IMR-90 (cell line): ENCODE measurements around the gene HLA-DRB1. TPM values are rescaled to one million over a fixed set of nuclear protein-coding genes. Genes with fewer than 3 reads are reported as not detected.

Source experiments
- ATAC-seq: fragments of 200-7000 bp; cut with Tn5 transposase; 2 replicates; pipeline ENCODE4 v1.9.1; 2020; ENCODE audit warnings: low read depth, mild to moderate bottlenecking, moderate library complexity
- BruUV-seq: library from RNA; stranded (reverse); fragments of 400-500 nt; replicated peaks from 2 replicates; lab custom pipeline; 2021; lab: Mats Ljungman, UMichigan
- CTCF ChIA-PET: fragments of 300-600 bp; formaldehyde crosslinking; extraction: SDS; loops from one replicate; lab custom pipeline; 2021; ENCODE audit warnings: antibody characterized with exemption; lab: Yijun Ruan, JAX
- POLR2A ChIA-PET: fragments of 300-600 bp; sonication (Branson Sonifier 250); formaldehyde crosslinking; loops from one replicate; lab custom pipeline; 2022; ENCODE audit warnings: antibody characterized with exemption; ENCODE audit not compliant: unreplicated experiment; lab: Charles Lee
- DNase-seq: peaks from one replicate; pipeline ENCODE4 v3.0.0; 2013
- H2AFZ ChIP-seq: replicated peaks from 2 replicates; pipeline ENCODE3; 2013; ENCODE audit warnings: low read length, mild to moderate bottlenecking; ENCODE audit not compliant: poor library complexity
- H2AK5ac ChIP-seq: 2 replicates; pipeline ENCODE4 v1.6.1; 2013; ENCODE audit warnings: low read depth, low read length, inconsistent platforms
- H2AK9ac ChIP-seq: replicated peaks from 2 replicates; pipeline ENCODE3; 2013; ENCODE audit warnings: mild to moderate bottlenecking, low read depth, low read length, moderate library complexity; ENCODE audit not compliant: poor library complexity
- H2BK120ac ChIP-seq: 2 replicates; pipeline ENCODE4 v1.6.1; 2013; ENCODE audit warnings: low read depth, low read length, inconsistent platforms
- H2BK15ac ChIP-seq: 3 replicates; pipeline ENCODE4 v1.6.1; 2013; ENCODE audit warnings: low read depth, low read length, inconsistent platforms
- H2BK20ac ChIP-seq: 2 replicates; pipeline ENCODE4 v1.6.1; 2013; ENCODE audit warnings: low read depth, mild to moderate bottlenecking, inconsistent platforms, low read length, moderate library complexity
- H2BK5ac ChIP-seq: 2 replicates; pipeline ENCODE4 v1.6.1; 2013; ENCODE audit warnings: mild to moderate bottlenecking, low read depth, low read length, inconsistent platforms; ENCODE audit not compliant: poor library complexity, severe bottlenecking
- H3K14ac ChIP-seq: replicated peaks from 2 replicates; pipeline ENCODE4 v1.6.1; 2013; ENCODE audit warnings: low read depth, low read length, inconsistent platforms
- H3K18ac ChIP-seq: 2 replicates; pipeline ENCODE4 v1.6.1; 2013; ENCODE audit warnings: low read depth, low read length, control low read depth
- H3K23ac ChIP-seq: 2 replicates; pipeline ENCODE4 v1.6.1; 2013; ENCODE audit warnings: low read depth, low read length, inconsistent platforms
- H3K27ac ChIP-seq: 2 replicates; pipeline ENCODE4 v1.5.1; 2013; ENCODE audit warnings: mild to moderate bottlenecking, control low read depth, low read length; ENCODE audit not compliant: insufficient read depth
- H3K27me3 ChIP-seq: 2 replicates; pipeline ENCODE4 v1.6.1; 2013; ENCODE audit warnings: low read length; ENCODE audit not compliant: control insufficient read depth, insufficient read depth
- H3K36me3 ChIP-seq: 2 replicates; pipeline ENCODE4 v1.6.1; 2013; ENCODE audit warnings: low read length, mixed read lengths; ENCODE audit not compliant: control insufficient read depth, insufficient read depth
- H3K4ac ChIP-seq: 2 replicates; pipeline ENCODE4 v1.6.1; 2013; ENCODE audit warnings: low read depth, low read length, inconsistent platforms
- H3K4me1 ChIP-seq: 2 replicates; pipeline ENCODE4 v1.6.1; 2013; ENCODE audit warnings: low read length, mixed read lengths; ENCODE audit not compliant: control insufficient read depth, insufficient read depth
- H3K4me2 ChIP-seq: 2 replicates; pipeline ENCODE4 v1.6.1; 2013; ENCODE audit warnings: low read depth, mild to moderate bottlenecking, control low read depth, low read length, moderate library complexity
- H3K4me3 ChIP-seq: 2 replicates; pipeline ENCODE4 v1.5.1; 2013; ENCODE audit warnings: low read depth, mild to moderate bottlenecking, control low read depth, low read length, moderate library complexity; ENCODE audit not compliant: insufficient read depth
- H3K56ac ChIP-seq: 2 replicates; pipeline ENCODE4 v1.6.1; 2013; ENCODE audit warnings: low read length, inconsistent platforms; ENCODE audit not compliant: insufficient read depth; ENCODE audit errors: extremely low read depth
- H3K79me1 ChIP-seq, 2 experiments: 2 replicates each; pipeline ENCODE4 v1.6.1; 2013; ENCODE audit warnings: low read length in 2 of 2, inconsistent platforms in 1 of 2, low read depth in 1 of 2
- H3K9ac ChIP-seq: 2 replicates; pipeline ENCODE4 v1.6.1; 2013; ENCODE audit warnings: low read depth, low read length, control low read depth
- H3K9me1 ChIP-seq: 2 replicates; pipeline ENCODE4 v1.6.1; 2013; ENCODE audit warnings: low read length, inconsistent platforms; ENCODE audit not compliant: insufficient read depth
- H3K9me3 ChIP-seq: 2 replicates; pipeline ENCODE4 v1.6.1; 2013; ENCODE audit warnings: low read length; ENCODE audit not compliant: control insufficient read depth, insufficient read depth
- H4K20me1 ChIP-seq: 2 replicates; pipeline ENCODE4 v1.6.1; 2013; ENCODE audit warnings: low read length, inconsistent platforms; ENCODE audit not compliant: insufficient read depth
- H4K5ac ChIP-seq: 2 replicates; pipeline ENCODE4 v1.6.1; 2013; ENCODE audit warnings: mild to moderate bottlenecking, low read depth, low read length, control low read depth
- H4K8ac ChIP-seq, 2 experiments: 2 replicates each; pipeline ENCODE4 v1.6.1; 2013; ENCODE audit warnings: low read depth in 2 of 2, low read length in 2 of 2, control low read depth in 1 of 2, inconsistent platforms in 1 of 2
- H4K91ac ChIP-seq: 2 replicates; pipeline ENCODE4 v1.6.1; 2013; ENCODE audit warnings: low read depth, low read length, inconsistent platforms; ENCODE audit not compliant: insufficient read depth
- BHLHE40 ChIP-seq: fragments of 150-350 bp; IDR thresholded peaks from 2 replicates; pipeline ENCODE4 v1.6.1; 2016; ENCODE audit warnings: mild to moderate bottlenecking, low read depth, low read length
- CHD1 ChIP-seq: IDR thresholded peaks from 2 replicates; pipeline ENCODE4 v1.6.1; 2012; ENCODE audit warnings: low read depth, low read length, improper control_type of control experiment
- CTCF ChIP-seq: conservative IDR thresholded peaks from 2 replicates; pipeline ENCODE4 v1.5.1; 2012; ENCODE audit warnings: mild to moderate bottlenecking, low read depth, low read length, improper control_type of control experiment
- ELK1 ChIP-seq: fragments of 150-350 bp; IDR thresholded peaks from 2 replicates; pipeline ENCODE4 v1.6.1; 2016; ENCODE audit warnings: low read depth, mild to moderate bottlenecking, low read length, moderate library complexity, borderline replicate concordance
- FOS ChIP-seq: fragments of 150-350 bp; IDR thresholded peaks from 2 replicates; pipeline ENCODE4 v1.6.1; 2016; ENCODE audit warnings: low read depth, low read length
- MAFK ChIP-seq: IDR thresholded peaks from 2 replicates; pipeline ENCODE4 v1.6.1; 2012; ENCODE audit warnings: low read depth, low read length, improper control_type of control experiment
- MAZ ChIP-seq: IDR thresholded peaks from 2 replicates; pipeline ENCODE4 v1.6.1; 2012; ENCODE audit warnings: low read depth, mild to moderate bottlenecking, low read length, improper control_type of control experiment, moderate library complexity, borderline replicate concordance
- MXI1 ChIP-seq: IDR thresholded peaks from 2 replicates; pipeline ENCODE4 v1.6.1; 2012; ENCODE audit warnings: low read depth, mild to moderate bottlenecking, low read length, moderate library complexity, borderline replicate concordance
- NFE2L2 ChIP-seq: fragments of 150-350 bp; IDR thresholded peaks from 2 replicates; pipeline ENCODE4 v1.6.1; 2016; ENCODE audit warnings: low read depth, mild to moderate bottlenecking, low read length
- RAD21 ChIP-seq: IDR thresholded peaks from 2 replicates; pipeline ENCODE4 v1.6.1; 2012; ENCODE audit warnings: low read length, improper control_type of control experiment
- USF2 ChIP-seq: fragments of 150-350 bp; IDR thresholded peaks from 2 replicates; pipeline ENCODE4 v1.6.1; 2017; ENCODE audit warnings: mild to moderate bottlenecking, antibody characterized with exemption, low read length, low read depth
- WGBS, 2 experiments: methylation state at CpG; one replicate each; pipeline versions ENCODE4 v1.1.5 to v1.1.7; 2013; ENCODE audit warnings: missing lambda C conversion rate in 2 of 2; ENCODE audit not compliant: insufficient read length in 1 of 2; ENCODE audit errors: extremely low coverage in 2 of 2; 5-methylcytosine and 5-hydroxymethylcytosine counted together
- dilution Hi-C: fragments of 300-500 bp; cut with HindIII; formaldehyde crosslinking; loops from one replicate; pipeline ENCODE4 v1.14.3; 2018; ENCODE audit warnings: low sequenced_read_pairs; ENCODE audit not compliant: unreplicated experiment
- in situ Hi-C: fragments of 300-500 bp; cut with MboI; formaldehyde crosslinking; loops from 3 replicates; pipeline ENCODE4 v1.14.3; 2019; ENCODE audit warnings: low sequenced_read_pairs, inconsistent platforms, mixed read lengths
- intact Hi-C: fragments of 100-400 bp; cut with micrococcal nuclease; formaldehyde crosslinking; loops from 2 replicates; pipeline ENCODE4 v1.10.0; 2022
- polyA plus RNA-seq, 3 experiments: library from polyadenylated mRNA; depleted of rRNA; stranded (reverse); fragments of >200 nt; gene quantifications; 2 replicates each; pipeline ENCODE4 v1.2.3, GENCODE V29; 2012; ENCODE audit warnings: low replicate concordance in 1 of 3
- total RNA-seq: library from RNA; depleted of rRNA; stranded (reverse); fragments of >200 nt; gene quantifications from 2 replicates; pipeline ENCODE4 v1.2.3, GENCODE V29; 2012

Gene HLA-DRB1
- total and polyA plus RNA-seq, 2 of the 4 experiments (the other 2 are of a cell fraction), result not detected

- no peak for DNase-seq
- no peak overlapping the region for H2BK120ac ChIP-seq
- no CpG with 5 or more reads among the region's 6 CpGs for WGBS, 2 experiments
- H2BK20ac ChIP-seq, result no peak overlapping the region
- no peak overlapping the region for H3K14ac ChIP-seq
- no peak overlapping the region for H3K9ac ChIP-seq
- H3K23ac ChIP-seq, result no peak overlapping the region
- H3K27ac ChIP-seq, result no peak overlapping the region
- no peaks in the 10 kb centered on the region for H3K4me1 ChIP-seq
- ChIA-PET POLR2A (no interaction called here), CTCF (no interaction called here)
- in situ Hi-C loops, result no loop called here
- no peak overlapping the region for H2AFZ ChIP-seq
- no peak for TF ChIP-seq MAFK
- no peak for TF ChIP-seq MXI1
- TF ChIP-seq BHLHE40, result no peak
- TF ChIP-seq NFE2L2, result no peak
- no peak for TF ChIP-seq RAD21
- TF ChIP-seq CTCF, result no peak
- TF ChIP-seq FOS, result no peak
- no peak for TF ChIP-seq MAZ
- no peak for TF ChIP-seq ELK1
- no peak for TF ChIP-seq CHD1
- no peak for TF ChIP-seq USF2
- H2BK15ac ChIP-seq, result no peak overlapping the region
- no peak overlapping the region for H3K4ac ChIP-seq
- no peaks in the 10 kb centered on the region for H3K9me1 ChIP-seq
- dilution Hi-C loops, result no loop called here
- H3K9me3 ChIP-seq, result no peaks in the 10 kb centered on the region
- no peak for ATAC-seq
- H3K27me3 ChIP-seq, result no peaks in the 10 kb centered on the region
- no peak overlapping the region for H2AK9ac ChIP-seq
- no peak overlapping the region for H3K4me3 ChIP-seq
- H4K5ac ChIP-seq, result no peak overlapping the region
- no peak overlapping the region for H2AK5ac ChIP-seq
- intact Hi-C loops, result no loop called here
- no peak overlapping the region for H4K91ac ChIP-seq
- H2BK5ac ChIP-seq, result no peak overlapping the region
- H3K4me2 ChIP-seq, result no peak overlapping the region
- no peak overlapping the region for H3K56ac ChIP-seq
- no peaks in the 10 kb centered on the region for H3K79me1 ChIP-seq
- no peak overlapping the region for H4K8ac ChIP-seq
- H3K36me3 ChIP-seq, result no peaks in the 10 kb centered on the region
- no peaks in the 10 kb centered on the region for H4K20me1 ChIP-seq
- no TSS peak for BruUV-seq
- no peak overlapping the region for H3K18ac ChIP-seq
These were observed 23.8 kb upstream of the HLA-DRB1 start for GRCh38 chr6:32613475-32613874.
